Fibroblast of lung (primary cell): ENCODE results near the gene RPL41. TPM values are rescaled to one million over a fixed set of nuclear protein-coding genes. Genes with fewer than 3 reads are reported as not detected.
A peak's percentile ranks its signal among the peaks of the same experiment; 100 is the strongest.

ENCODE experiments used
- DNase-seq, 2 donors: peaks; one replicate each; pipeline versions ENCODE4 v3.0.0 to v3.0.0-alpha.2; 2010; ENCODE audit warnings: low read depth in 2 of 2
- H2AFZ ChIP-seq: 2 replicates; pipeline ENCODE4 v1.5.1; 2012; ENCODE audit warnings: low read length, control low read depth, inconsistent platforms
- H3K27ac ChIP-seq: 2 replicates; pipeline ENCODE4 v1.5.1; 2011; ENCODE audit warnings: low read length, control low read depth; ENCODE audit not compliant: insufficient read depth
- H3K27me3 ChIP-seq: 2 replicates; pipeline ENCODE4 v1.5.1; 2011; ENCODE audit warnings: mild to moderate bottlenecking, low read length; ENCODE audit not compliant: control insufficient read depth, insufficient read depth
- H3K36me3 ChIP-seq: 2 replicates; pipeline ENCODE4 v1.5.1; 2011; ENCODE audit warnings: low read length; ENCODE audit not compliant: control insufficient read depth, insufficient read depth
- H3K4me1 ChIP-seq: 2 replicates; pipeline ENCODE4 v1.5.1; 2011; ENCODE audit warnings: low read length; ENCODE audit not compliant: control insufficient read depth, insufficient read depth; ENCODE audit errors: extremely low read depth
- H3K4me2 ChIP-seq: 2 replicates; pipeline ENCODE4 v1.5.1; 2011; ENCODE audit warnings: low read length, control low read depth; ENCODE audit not compliant: insufficient read depth; ENCODE audit errors: extremely low read depth
- H3K4me3 ChIP-seq, 4 experiments: fragments of 200-600 bp in 1 of 4; sonication (generic) in 1 of 4; replicated peaks in 1 of 4; 2 replicates each; pipeline ENCODE4 v1.5.1; 2011 to 2016; ENCODE audit warnings: low read length in 4 of 4, low read depth in 3 of 4, mild to moderate bottlenecking in 3 of 4, control low read depth in 2 of 4, inconsistent platforms in 1 of 4, mixed read lengths in 1 of 4; ENCODE audit not compliant: insufficient read depth in 1 of 4; ENCODE audit errors: control extremely low read depth in 1 of 4
- H3K79me2 ChIP-seq: 2 replicates; pipeline ENCODE4 v1.5.1; 2012; ENCODE audit warnings: mild to moderate bottlenecking, low read length, inconsistent platforms; ENCODE audit not compliant: control insufficient read depth, insufficient read depth
- H3K9ac ChIP-seq: 2 replicates; pipeline ENCODE4 v1.5.1; 2011; ENCODE audit warnings: mild to moderate bottlenecking, low read length, control low read depth; ENCODE audit not compliant: insufficient read depth
- H3K9me3 ChIP-seq: 2 replicates; pipeline ENCODE4 v1.5.1; 2012; ENCODE audit warnings: low read depth, low read length; ENCODE audit not compliant: control insufficient read depth, insufficient read depth
- H4K20me1 ChIP-seq: 2 replicates; pipeline ENCODE4 v1.5.1; 2011; ENCODE audit warnings: low read length; ENCODE audit not compliant: control insufficient read depth, insufficient read depth; ENCODE audit errors: extremely low read depth
- CTCF ChIP-seq, 2 donors: IDR thresholded peaks in 1 of 2; conservative IDR thresholded peaks in 1 of 2; 1 replicate in 1 of 2; 2 replicates in 1 of 2; pipeline ENCODE4 v1.5.1; 2011 to 2012; ENCODE audit warnings: low read length in 2 of 2, control low read depth in 1 of 2, inconsistent platforms in 1 of 2, low read depth in 1 of 2, mild to moderate bottlenecking in 1 of 2
- EZH2 ChIP-seq: IDR thresholded peaks from 2 replicates; pipeline ENCODE4 v1.5.1; 2012; ENCODE audit warnings: low read length, control low read depth, mild to moderate bottlenecking; ENCODE audit errors: missing control alignments
- polyA plus RNA-seq, 2 donors: library from polyadenylated mRNA; depleted of rRNA in 1 of 2; stranded (reverse) in 1 of 2; unstranded in 1 of 2; fragments of >200 nt; gene quantifications; 2 replicates each; pipeline ENCODE4 v1.2.1, GENCODE V29; 2011 to 2012; ENCODE audit warnings: missing spikeins in 1 of 2
- total RNA-seq: library from RNA; depleted of rRNA; stranded (reverse); fragments of >200 nt; gene quantifications from 2 replicates; pipeline ENCODE4 v1.2.1, GENCODE V29; 2014

The RPL41 gene
- total and polyA plus RNA-seq, 2 donors (not counting 1 experiment from before 2014, with no cell fraction given) = 2,664 to 6,961 TPM

GRCh38 chr12:56158029-56158925, 41.8 kb downstream of the RPL41 start, which contains the start of gene MYL6:
MYL6 (plus strand) TSS chr12:56158359; CDS start chr12:56158402, 43 bp downstream.
- Histone ChIP-seq H3K4me1 (peaks cover 15% of the 10 kb centered on the region), H2AFZ (peak within 1 kb of the TSS; percentile 64), H3K4me3 (peak within 1 kb of the TSS; percentile 53 to 97 (median 74)), H3K9me3 (no peaks in the 10 kb centered on the region), H3K27me3 (no peaks in the 10 kb centered on the region), H4K20me1 (peaks cover 1% of the 10 kb centered on the region), H3K9ac (peak within 1 kb of the TSS; percentile 88), H3K27ac (peak within 1 kb of the TSS; percentile 95), H3K4me2 (peak within 1 kb of the TSS; percentile 90), H3K79me2 (peaks cover 39% of the 10 kb centered on the region), H3K36me3 (peaks cover 25% of the 10 kb centered on the region)
- TF ChIP-seq CTCF (conservative IDR thresholded peaks at IDR 0.05 in 1 of 2, IDR thresholded peaks at IDR 0.05 in 1 of 2; ENCODE audit: low read depth in 1 of 2, low read length in 2 of 2) (no peak), EZH2 (no peak)
- peak; percentile 97 to 99 for DNase-seq

GRCh38 chr12:56158926-56159461, 42.6 kb downstream of the RPL41 start:
- H3K9me3 ChIP-seq = no peaks in the 10 kb centered on the region
- peak overlapping the region; percentile 90 for H3K4me2 ChIP-seq
- H4K20me1 ChIP-seq = peaks cover 1% of the 10 kb centered on the region

More at GRCh38 chr12:56158926-56159461, 42.6 kb downstream of the RPL41 start:
- DNase-seq = peak; percentile 73 to 89
- Histone ChIP-seq H3K27ac (peak overlapping the region; percentile 95), H3K36me3 (peaks cover 28% of the 10 kb centered on the region), H3K27me3 (no peaks in the 10 kb centered on the region), H3K9ac (peak overlapping the region; percentile 88), H2AFZ (no peak overlapping the region), H3K4me1 (peaks cover 14% of the 10 kb centered on the region), H3K4me3 (peak overlapping the region; percentile 53 to 97 (median 74)), H3K79me2 (peaks cover 39% of the 10 kb centered on the region)
- no peak for TF ChIP-seq CTCF (conservative IDR thresholded peaks at IDR 0.05 in 1 of 2, IDR thresholded peaks at IDR 0.05 in 1 of 2; ENCODE audit: low read depth in 1 of 2, low read length in 2 of 2)
- no peak for TF ChIP-seq EZH2
